Spleen (tissue), 7 donors: ENCODE results near the gene OLFM1.

Source experiments
- POLR2A ChIP-seq, 3 donors: fragments of 450-650 bp; IDR thresholded peaks; one replicate each; pipeline ENCODE4 v1.5.1; 2017; ENCODE audit warnings: antibody characterized with exemption in 3 of 3, mild to moderate bottlenecking in 1 of 3
- POLR2AphosphoS5 ChIP-seq, 3 donors: sonication (generic); formaldehyde crosslinking; IDR thresholded peaks; one replicate each; pipeline ENCODE4 v1.5.1; 2017; ENCODE audit warnings: antibody characterized with exemption in 3 of 3
- TF ChIP-seq, protein P1 (sequence below), 11 experiments: fragments of 200-600 bp in 7 of 11; fragments of 450-650 bp in 4 of 11; sonication (generic) in 4 of 11; IDR thresholded peaks in 8 of 11; conservative IDR thresholded peaks in 3 of 11; 1 replicate in 7 of 11; 2 replicates in 4 of 11; pipeline versions ENCODE4 v1.4.0 to v1.8.0; 2016 to 2021; ENCODE audit warnings: antibody characterized with exemption in 11 of 11, inconsistent platforms in 4 of 11, mild to moderate bottlenecking in 1 of 11
- donor health status: DM: no; HTN: no; CAD: no; lungs with moderate emphysema.
- donor health status: DM: no; HTN: no; CAD: no.
- donor health status: DM: no; HTN: no; CAD: no.

DNA sequence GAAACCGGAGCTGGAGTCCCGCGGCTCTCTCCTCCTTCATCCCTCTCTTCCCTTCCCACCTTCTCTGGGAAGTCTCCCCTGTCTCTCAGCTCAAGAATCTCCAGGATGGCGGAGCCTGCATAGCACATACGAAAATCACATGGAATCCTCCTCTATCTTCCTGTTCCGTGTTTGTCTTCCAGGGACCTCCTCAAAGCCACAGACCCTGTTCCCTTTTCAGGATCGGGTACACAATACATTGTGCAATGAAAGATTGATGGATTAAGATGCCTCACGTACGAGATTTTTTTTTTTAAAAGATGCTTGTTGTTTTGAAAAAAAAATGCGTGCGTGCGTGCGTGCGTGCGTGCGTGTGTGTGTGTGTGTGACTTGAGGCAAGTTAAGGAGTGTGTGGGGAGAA lies 46.6 kb upstream of the OLFM1 start:
- TF ChIP-seq, protein P1, sequence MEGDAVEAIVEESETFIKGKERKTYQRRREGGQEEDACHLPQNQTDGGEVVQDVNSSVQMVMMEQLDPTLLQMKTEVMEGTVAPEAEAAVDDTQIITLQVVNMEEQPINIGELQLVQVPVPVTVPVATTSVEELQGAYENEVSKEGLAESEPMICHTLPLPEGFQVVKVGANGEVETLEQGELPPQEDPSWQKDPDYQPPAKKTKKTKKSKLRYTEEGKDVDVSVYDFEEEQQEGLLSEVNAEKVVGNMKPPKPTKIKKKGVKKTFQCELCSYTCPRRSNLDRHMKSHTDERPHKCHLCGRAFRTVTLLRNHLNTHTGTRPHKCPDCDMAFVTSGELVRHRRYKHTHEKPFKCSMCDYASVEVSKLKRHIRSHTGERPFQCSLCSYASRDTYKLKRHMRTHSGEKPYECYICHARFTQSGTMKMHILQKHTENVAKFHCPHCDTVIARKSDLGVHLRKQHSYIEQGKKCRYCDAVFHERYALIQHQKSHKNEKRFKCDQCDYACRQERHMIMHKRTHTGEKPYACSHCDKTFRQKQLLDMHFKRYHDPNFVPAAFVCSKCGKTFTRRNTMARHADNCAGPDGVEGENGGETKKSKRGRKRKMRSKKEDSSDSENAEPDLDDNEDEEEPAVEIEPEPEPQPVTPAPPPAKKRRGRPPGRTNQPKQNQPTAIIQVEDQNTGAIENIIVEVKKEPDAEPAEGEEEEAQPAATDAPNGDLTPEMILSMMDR (IDR thresholded peaks at IDR 0.05 in 8 of 11, conservative IDR thresholded peaks at IDR 0.05 in 3 of 11): no peak
- TF ChIP-seq POLR2A (IDR thresholded peaks at IDR 0.05) (no peak), POLR2AphosphoS5 (IDR thresholded peaks at IDR 0.05) (no peak)
